Measurements from ENCODE around the gene MYL7.
A peak's percentile ranks its signal among the peaks of the same experiment; 100 is the strongest.
"Not testable (repeated sequence)": the region's sequence is repeated elsewhere in the genome, so short reads cannot be mapped to it uniquely, and the experiment has no call there.

The MYL7 gene

GRCh38 chr7:44131173-44132029 is 9.7 kb downstream of the MYL7 start:
- no peak for DNase-seq (ENCODE audit: low read depth in 2 of 2)

DNA sequence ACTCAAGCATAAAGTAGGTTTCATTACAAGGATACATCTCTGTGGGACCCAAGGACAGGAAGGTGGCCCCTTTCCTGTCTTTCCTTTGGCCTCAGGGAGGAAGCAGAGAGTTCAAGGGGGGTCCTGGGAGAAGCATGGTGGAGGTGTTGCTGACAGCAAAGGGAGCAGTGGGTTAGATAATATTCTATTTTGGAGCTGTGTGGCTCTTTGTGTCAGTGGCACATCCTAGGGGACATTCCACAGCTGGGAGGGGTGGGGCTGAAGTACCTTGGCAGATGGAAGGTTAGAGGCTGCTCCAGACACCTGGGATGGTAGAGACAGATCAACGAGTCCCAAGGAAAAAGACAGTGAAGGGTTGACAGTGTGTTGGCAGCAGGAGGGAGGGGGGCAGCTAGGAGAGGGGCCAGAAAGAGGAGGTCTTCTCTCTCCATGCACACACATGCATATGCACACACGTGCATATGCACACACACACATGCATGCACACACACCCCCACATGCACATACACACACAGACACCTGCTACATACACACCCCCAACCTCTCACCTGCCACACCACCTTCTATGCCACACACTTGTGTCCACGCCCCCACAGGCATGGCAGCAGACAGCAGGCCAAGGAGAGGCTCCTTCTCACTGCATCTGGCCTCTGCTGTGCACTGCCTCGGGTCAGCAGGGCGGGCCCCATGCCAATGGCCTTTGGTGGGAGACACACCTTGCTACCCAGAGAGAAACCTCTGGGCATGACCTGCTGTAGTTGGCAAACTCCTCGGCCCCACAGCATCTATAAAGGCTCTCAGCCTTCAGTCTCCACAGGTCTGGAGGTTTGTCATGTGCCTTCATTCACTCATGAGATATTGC is 12.2 kb downstream of the MYL7 start:
- no peak for DNase-seq (ENCODE audit: low read depth in 2 of 2)

- no peak for DNase-seq (ENCODE audit: low read depth in 2 of 2)
Measured at GRCh38 chr7:44127161-44127560, 14.0 kb downstream of the MYL7 start.

GRCh38 chr7:44126574-44126973 is 14.6 kb downstream of the MYL7 start:
- DNase-seq (ENCODE audit: low read depth in 2 of 2): not testable (repeated sequence)

DNA sequence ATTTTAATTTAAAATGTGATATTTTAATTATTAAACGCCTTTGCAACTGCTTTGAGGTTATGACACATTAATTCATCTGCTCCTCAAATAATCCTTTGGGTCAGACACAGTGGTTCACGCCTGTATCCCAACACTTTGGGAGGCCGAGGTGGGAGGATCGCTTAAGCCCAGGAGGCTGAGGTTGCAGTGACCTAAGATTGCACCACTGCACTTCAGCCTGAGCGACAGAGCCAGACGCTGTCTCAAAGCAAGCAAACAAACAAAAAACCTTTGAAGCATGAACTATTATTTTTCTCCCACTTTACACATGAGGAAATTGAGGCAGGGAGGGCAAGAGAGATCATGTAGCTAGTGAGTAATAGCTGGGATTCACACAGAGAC is 16.3 kb downstream of the MYL7 start:
- DNase-seq (ENCODE audit: low read depth in 2 of 2): no peak

GRCh38 chr7:44123190-44124003 is 17.7 kb downstream of the MYL7 start, which contains the start of gene POLD2:
TSS of gene POLD2 (minus strand) at chr7:44123548. CDS start at chr7:44122053, 1,495 bp downstream.
- DNase-seq (ENCODE audit: low read depth in 2 of 2): peak; percentile 96 to 98

- no peak for DNase-seq (ENCODE audit: low read depth in 2 of 2)
Measured at GRCh38 chr7:44122529-44122928, 18.6 kb downstream of the MYL7 start.

- no peak for DNase-seq (ENCODE audit: low read depth in 2 of 2)
Measured at GRCh38 chr7:44121761-44122420, 19.2 kb downstream of the MYL7 start.

DNA sequence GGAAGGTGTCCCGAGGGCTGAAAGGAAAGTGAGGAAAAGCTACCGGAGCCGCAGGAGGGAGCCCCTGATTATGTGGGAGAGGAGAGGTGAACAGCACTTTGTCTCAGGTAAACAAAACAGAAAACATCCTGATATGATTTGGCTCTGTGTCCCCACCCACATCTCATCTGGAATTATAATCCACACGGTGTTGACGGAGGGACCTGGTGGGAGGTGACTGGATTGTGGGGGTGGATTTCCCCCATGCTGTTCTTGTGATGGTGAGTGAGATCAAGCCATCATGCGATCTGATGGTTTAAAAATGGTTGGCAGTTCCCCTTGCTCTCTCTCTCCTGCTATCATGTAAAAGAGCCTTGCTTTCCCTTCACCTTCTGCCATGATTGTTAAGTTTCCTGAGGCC is 20.7 kb downstream of the MYL7 start:
- DNase-seq (ENCODE audit: low read depth in 2 of 2): no peak

DNA sequence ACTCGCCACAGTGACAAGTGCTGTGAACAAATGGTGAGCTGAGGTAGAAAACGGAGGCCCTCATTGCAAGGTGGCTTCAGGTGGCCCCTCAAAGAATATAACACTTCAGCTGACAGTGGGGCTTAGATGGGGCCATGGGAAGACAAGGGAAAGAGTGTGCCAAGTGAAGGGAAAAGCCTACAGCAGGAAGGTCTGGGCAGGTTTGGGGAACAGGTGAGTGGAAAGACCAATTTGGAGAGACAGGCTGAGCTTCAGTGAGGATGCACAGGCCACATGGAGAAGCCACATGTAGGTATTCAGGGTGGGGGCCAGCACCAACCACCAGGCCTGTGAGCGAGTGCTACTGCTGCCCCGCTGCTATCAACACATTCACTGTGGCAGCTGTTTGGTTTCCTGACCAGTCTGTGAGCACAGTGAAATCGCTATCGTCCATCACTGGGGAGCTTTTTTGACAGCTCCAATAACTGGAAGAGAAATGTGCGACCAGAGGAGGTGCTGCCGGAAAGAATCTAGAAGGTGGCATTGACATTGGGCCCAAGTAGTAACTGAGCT is 21.2 kb downstream of the MYL7 start:
- DNase-seq (ENCODE audit: low read depth in 2 of 2): no peak

DNA sequence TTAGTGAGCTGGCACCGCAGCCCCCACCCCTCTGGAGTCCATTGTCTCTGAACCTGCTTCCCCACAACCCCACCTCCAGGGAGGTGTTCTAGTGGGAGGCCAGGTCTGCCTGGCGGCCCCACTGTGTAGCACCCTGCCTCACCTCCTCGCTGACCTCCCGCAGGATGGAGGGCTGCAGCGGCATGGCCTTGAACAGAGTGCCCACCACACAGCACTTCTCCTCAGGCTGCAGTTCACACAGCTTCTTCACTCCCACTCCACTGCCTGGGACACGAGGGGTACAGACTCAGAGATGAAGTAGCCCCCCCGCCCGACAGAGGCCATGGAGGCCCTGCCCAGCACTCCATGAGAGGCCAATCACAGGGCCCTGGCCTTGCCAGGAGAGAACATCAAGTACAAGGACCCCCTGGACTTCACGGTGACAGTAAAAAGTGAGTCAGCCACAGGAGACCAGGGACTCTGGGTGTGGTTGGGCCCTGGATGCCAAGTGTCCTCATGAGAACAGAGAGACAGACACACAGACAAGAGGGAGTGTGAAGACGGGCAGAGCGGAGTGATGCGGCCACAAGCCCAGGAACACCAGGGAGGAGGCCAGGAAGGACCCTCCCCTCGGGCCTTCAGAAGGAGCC is 23.2 kb downstream of the MYL7 start:
- no peak for DNase-seq (ENCODE audit: low read depth in 2 of 2)

GRCh38 chr7:44116789-44117666 is 24.1 kb downstream of the MYL7 start:
- DNase-seq (ENCODE audit: low read depth in 2 of 2): no peak

- no peak for DNase-seq (ENCODE audit: low read depth in 2 of 2)
Measured at GRCh38 chr7:44116087-44116788, 24.9 kb downstream of the MYL7 start.

GRCh38 chr7:44114586-44115310 is 26.4 kb downstream of the MYL7 start:
- no peak for DNase-seq (ENCODE audit: low read depth in 2 of 2)

DNA sequence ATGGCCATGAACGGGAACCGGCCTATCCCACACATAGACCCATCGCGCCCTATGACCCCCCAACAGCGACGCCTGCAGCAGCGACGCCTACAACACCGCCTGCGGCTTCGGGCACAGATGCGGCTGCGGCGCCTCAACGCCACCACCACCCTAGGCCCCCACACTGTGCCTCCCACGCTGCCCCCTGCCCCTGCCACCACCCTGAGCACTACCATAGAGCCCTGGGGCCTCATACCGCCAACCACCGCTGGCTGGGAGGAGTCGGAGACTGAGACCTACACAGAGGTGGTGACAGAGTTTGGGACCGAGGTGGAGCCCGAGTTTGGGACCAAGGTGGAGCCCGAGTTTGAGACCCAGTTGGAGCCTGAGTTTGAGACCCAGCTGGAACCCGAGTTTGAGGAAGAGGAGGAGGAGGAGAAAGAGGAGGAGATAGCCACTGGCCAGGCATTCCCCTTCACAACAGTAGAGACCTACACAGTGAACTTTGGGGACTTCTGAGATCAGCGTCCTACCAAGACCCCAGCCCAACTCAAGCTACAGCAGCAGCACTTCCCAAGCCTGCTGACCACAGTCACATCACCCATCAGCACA is 27.3 kb downstream of the MYL7 start:
- DNase-seq (ENCODE audit: low read depth in 2 of 2): no peak

DNA sequence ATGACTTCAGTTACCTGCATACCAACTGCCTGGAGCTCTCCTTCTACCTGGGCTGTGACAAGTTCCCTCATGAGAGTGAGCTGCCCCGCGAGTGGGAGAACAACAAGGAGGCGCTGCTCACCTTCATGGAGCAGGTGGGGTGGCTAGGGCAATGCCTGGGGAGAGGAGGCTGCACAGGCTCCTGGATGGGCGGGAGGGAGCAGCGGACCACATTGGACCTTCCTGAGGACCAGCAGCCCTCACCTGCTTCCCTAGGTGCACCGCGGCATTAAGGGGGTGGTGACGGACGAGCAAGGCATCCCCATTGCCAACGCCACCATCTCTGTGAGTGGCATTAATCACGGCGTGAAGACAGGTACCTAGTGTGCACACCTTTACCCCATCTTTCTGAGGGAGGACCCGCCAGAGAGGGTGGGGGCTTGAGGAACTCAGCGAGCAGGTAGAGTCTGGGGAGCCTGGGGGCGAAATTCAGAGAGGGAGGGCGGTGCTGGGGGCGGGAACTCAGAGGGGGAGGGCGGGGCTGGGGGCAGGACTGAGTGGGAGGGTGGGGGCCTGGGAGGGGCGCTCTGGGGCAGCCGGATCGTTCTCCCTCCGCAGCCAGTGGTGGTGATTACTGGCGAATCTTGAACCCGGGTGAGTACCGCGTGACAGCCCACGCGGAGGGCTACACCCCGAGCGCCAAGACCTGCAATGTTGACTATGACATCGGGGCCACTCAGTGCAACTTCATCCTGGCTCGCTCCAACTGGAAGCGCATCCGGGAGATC is 28.0 kb downstream of the MYL7 start:
- DNase-seq (ENCODE audit: low read depth in 2 of 2): no peak

All from stimulated activated CD4-positive, alpha-beta T cell treated with anti-CD3 and anti-CD28 coated beads, Interleukin-4, amount 100 ng/mL, for 48 hours (primary cell).